K562 (cell line): ENCODE results near the gene ATXN7L2. TPM values are rescaled to one million over a fixed set of nuclear protein-coding genes. Genes with fewer than 3 reads are reported as not detected.

Experiments
- CBX1 ChIP-seq: sonication (generic); IDR thresholded peaks from 2 replicates; pipeline ENCODE4 v1.6.1; 2016; ENCODE audit warnings: antibody characterized with exemption, low read depth, mild to moderate bottlenecking
- CXXC5 ChIP-seq: fragments of 250-450 bp; sonication (Bioruptor Pico); IDR thresholded peaks from 2 replicates; pipeline ENCODE4 v1.8.0; 2022; ENCODE audit warnings: inconsistent platforms, mild to moderate bottlenecking, moderate library complexity
- DACH1 ChIP-seq: fragments of 450-650 bp; IDR thresholded peaks from 2 replicates; pipeline ENCODE4 v1.6.1; 2018; ENCODE audit not compliant: partially characterized antibody
- FOXJ3 ChIP-seq: sonication (generic); formaldehyde crosslinking; IDR thresholded peaks from 2 replicates; pipeline ENCODE4 v1.4.0; 2020; ENCODE audit warnings: mild to moderate bottlenecking, missing genetic modification reagents
- GATAD2B ChIP-seq: fragments of 450-650 bp; IDR thresholded peaks from 2 replicates; pipeline ENCODE4 v1.6.1; 2017; ENCODE audit warnings: mild to moderate bottlenecking, borderline replicate concordance
- L3MBTL2 ChIP-seq: fragments of 450-650 bp; IDR thresholded peaks from 2 replicates; pipeline ENCODE4 v1.6.1; 2016; ENCODE audit warnings: mild to moderate bottlenecking, moderate library complexity
- MCM3 ChIP-seq: fragments of 450-650 bp; IDR thresholded peaks from 2 replicates; pipeline ENCODE4 v1.6.1; 2016
- MED1 ChIP-seq: sonication (generic); formaldehyde crosslinking; IDR thresholded peaks from 2 replicates; pipeline ENCODE4 v1.8.1; 2023; ENCODE audit warnings: missing genetic modification reagents, borderline replicate concordance
- NR4A1 ChIP-seq, 2 experiments: fragments of 250-450 bp in 1 of 2; fragments of 450-650 bp in 1 of 2; sonication (Bioruptor Pico) in 1 of 2; IDR thresholded peaks; 2 replicates each; pipeline versions ENCODE4 v1.4.0 to v1.6.1; 2016 to 2020; ENCODE audit warnings: mild to moderate bottlenecking in 2 of 2, missing compliant biosample characterization in 1 of 2, missing genetic modification characterization in 1 of 2, moderate library complexity in 1 of 2
- PML ChIP-seq: IDR thresholded peaks from 2 replicates; pipeline ENCODE4 v1.6.1; 2012; ENCODE audit warnings: low read length, inconsistent platforms
- RBM34 ChIP-seq: fragments of 200-400 bp; formaldehyde crosslinking; IDR thresholded peaks from 2 replicates; pipeline ENCODE4 v1.6.1; 2018; ENCODE audit warnings: low read length, borderline replicate concordance; ENCODE audit not compliant: insufficient read depth
- SETDB1 ChIP-seq: IDR thresholded peaks from one replicate; pipeline ENCODE4 v1.6.1; 2012; ENCODE audit warnings: low read length, control low read depth, inconsistent platforms
- SRSF3 ChIP-seq: fragments of 200-400 bp; formaldehyde crosslinking; IDR thresholded peaks from 2 replicates; pipeline ENCODE4 v1.6.1; 2016; ENCODE audit warnings: mild to moderate bottlenecking, low read length, moderate library complexity; ENCODE audit not compliant: insufficient read depth
- TBL1XR1 ChIP-seq, 2 experiments: IDR thresholded peaks; 2 replicates each; pipeline ENCODE4 v1.6.1; 2012; ENCODE audit warnings: improper control_type of control experiment in 2 of 2, low read length in 2 of 2, mild to moderate bottlenecking in 1 of 2
- TBP ChIP-seq: optimal IDR thresholded peaks from 2 replicates; pipeline ENCODE3; 2011; ENCODE audit warnings: low read depth, low read length, improper control_type of control experiment
- TCF7 ChIP-seq: sonication (generic); IDR thresholded peaks from 2 replicates; pipeline ENCODE4 v1.6.1; 2016; ENCODE audit warnings: antibody characterized with exemption, borderline replicate concordance
- THRAP3 ChIP-seq: fragments of 450-650 bp; IDR thresholded peaks from 2 replicates; pipeline ENCODE4 v1.6.1; 2016; ENCODE audit warnings: mild to moderate bottlenecking, inconsistent platforms, borderline replicate concordance
- ZNF184 ChIP-seq: sonication (generic); formaldehyde crosslinking; IDR thresholded peaks from 2 replicates; pipeline ENCODE4 v1.5.0; 2020; ENCODE audit warnings: missing genetic modification reagents
- polyA plus RNA-seq, 8 experiments: library from polyadenylated mRNA; depleted of rRNA in 4 of 8; stranded (reverse) in 5 of 8; unstranded in 3 of 8; fragments of >200 nt; fragmentation: Nextera tagmentation in 2 of 8; fragmentation: Illumina TruSeq in 1 of 8; extraction: Ambion mirVana in 2 of 8; extraction: Trizol in 1 of 8; gene quantifications; 2 replicates each; pipeline versions ENCODE4 v1.2.1 to v1.2.3, GENCODE V29; 2011 to 2014; ENCODE audit warnings: inconsistent platforms in 1 of 8, missing spikeins in 1 of 8
- total RNA-seq, 7 experiments: library from RNA; depleted of rRNA in 6 of 7; stranded (reverse); fragments of >200 nt in 6 of 7; fragmentation: Illumina TruSeq in 2 of 7; extraction: Trizol in 2 of 7; gene quantifications; 2 replicates each; pipeline versions ENCODE4 v1.2.1 to v1.2.3, GENCODE V29; 2011 to 2021; ENCODE audit warnings: low replicate concordance in 1 of 7
- TF ChIP-seq, protein P1 (sequence below): fragments of 450-650 bp; IDR thresholded peaks from 2 replicates; pipeline ENCODE4 v1.7.1; 2018; ENCODE audit warnings: mild to moderate bottlenecking, low read depth; ENCODE audit not compliant: partially characterized antibody
- TF ChIP-seq, protein P2 (sequence below): fragments of 250-450 bp; sonication (Bioruptor Pico); IDR thresholded peaks from 2 replicates; pipeline ENCODE4 v1.8.0; 2021; ENCODE audit warnings: mild to moderate bottlenecking, moderate library complexity
- TF ChIP-seq, protein P3 (sequence below), 2 experiments: IDR thresholded peaks; 2 replicates each; pipeline ENCODE4 v1.6.1; 2012; ENCODE audit warnings: improper control_type of control experiment in 2 of 2, low read depth in 2 of 2, low read length in 2 of 2, borderline replicate concordance in 1 of 2

The ATXN7L2 gene
- total and polyA plus RNA-seq, 9 of the 15 experiments (the other 6 are each of a cell fraction or from before 2014, with no cell fraction given), result 0.21 to 10.4 (median 5.8) TPM

DNA sequence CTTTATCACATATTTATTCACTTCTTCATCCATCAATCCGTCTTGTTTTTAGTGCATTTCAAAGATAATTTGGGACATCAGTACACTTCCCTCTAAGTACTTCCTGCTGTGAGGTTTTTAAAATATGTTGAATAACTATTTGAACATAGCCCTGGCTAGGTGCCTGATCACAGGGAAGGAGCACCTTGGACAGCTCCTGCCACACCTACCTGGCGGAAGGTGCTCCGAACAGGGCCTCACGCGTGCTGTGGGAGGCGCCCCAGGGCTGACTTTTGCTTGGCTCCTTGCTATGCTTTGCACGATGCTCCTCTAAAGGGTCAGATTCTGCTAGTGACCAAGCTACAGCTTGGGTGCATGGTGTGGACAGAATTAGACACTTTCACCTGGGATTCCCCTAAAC lies 4.9 kb upstream of the ATXN7L2 start (continued):
- TF ChIP-seq, protein P1, sequence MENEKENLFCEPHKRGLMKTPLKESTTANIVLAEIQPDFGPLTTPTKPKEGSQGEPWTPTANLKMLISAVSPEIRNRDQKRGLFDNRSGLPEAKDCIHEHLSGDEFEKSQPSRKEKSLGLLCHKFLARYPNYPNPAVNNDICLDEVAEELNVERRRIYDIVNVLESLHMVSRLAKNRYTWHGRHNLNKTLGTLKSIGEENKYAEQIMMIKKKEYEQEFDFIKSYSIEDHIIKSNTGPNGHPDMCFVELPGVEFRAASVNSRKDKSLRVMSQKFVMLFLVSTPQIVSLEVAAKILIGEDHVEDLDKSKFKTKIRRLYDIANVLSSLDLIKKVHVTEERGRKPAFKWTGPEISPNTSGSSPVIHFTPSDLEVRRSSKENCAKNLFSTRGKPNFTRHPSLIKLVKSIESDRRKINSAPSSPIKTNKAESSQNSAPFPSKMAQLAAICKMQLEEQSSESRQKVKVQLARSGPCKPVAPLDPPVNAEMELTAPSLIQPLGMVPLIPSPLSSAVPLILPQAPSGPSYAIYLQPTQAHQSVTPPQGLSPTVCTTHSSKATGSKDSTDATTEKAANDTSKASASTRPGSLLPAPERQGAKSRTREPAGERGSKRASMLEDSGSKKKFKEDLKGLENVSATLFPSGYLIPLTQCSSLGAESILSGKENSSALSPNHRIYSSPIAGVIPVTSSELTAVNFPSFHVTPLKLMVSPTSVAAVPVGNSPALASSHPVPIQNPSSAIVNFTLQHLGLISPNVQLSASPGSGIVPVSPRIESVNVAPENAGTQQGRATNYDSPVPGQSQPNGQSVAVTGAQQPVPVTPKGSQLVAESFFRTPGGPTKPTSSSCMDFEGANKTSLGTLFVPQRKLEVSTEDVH, result no peak
- TF ChIP-seq MCM3 (no peak), FOXJ3 (no peak), SETDB1 (no peak), TCF7 (no peak), RBM34 (no peak), L3MBTL2 (no peak), TBL1XR1 (IDR thresholded peaks at IDR 0.05; ENCODE audit: low read length in 2 of 2) (no peak), SRSF3 (no peak), TBP (no peak), NR4A1 (CRISPR knock-in tag; IDR thresholded peaks at IDR 0.05) (no peak), NR4A1 (tag; IDR thresholded peaks at IDR 0.05) (no peak), DACH1 (no peak), CBX1 (no peak), MED1 (no peak), CXXC5 (CRISPR knock-in tag) (peak; percentile 45; the same call in 1 of the 2 replicates), ZNF184 (CRISPR knock-in tag) (no peak), PML (no peak), GATAD2B (no peak), THRAP3 (no peak)
- TF ChIP-seq, protein P2, sequence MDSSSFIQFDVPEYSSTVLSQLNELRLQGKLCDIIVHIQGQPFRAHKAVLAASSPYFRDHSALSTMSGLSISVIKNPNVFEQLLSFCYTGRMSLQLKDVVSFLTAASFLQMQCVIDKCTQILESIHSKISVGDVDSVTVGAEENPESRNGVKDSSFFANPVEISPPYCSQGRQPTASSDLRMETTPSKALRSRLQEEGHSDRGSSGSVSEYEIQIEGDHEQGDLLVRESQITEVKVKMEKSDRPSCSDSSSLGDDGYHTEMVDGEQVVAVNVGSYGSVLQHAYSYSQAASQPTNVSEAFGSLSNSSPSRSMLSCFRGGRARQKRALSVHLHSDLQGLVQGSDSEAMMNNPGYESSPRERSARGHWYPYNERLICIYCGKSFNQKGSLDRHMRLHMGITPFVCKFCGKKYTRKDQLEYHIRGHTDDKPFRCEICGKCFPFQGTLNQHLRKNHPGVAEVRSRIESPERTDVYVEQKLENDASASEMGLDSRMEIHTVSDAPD (CRISPR knock-in tag), result no peak
- TF ChIP-seq, protein P3, sequence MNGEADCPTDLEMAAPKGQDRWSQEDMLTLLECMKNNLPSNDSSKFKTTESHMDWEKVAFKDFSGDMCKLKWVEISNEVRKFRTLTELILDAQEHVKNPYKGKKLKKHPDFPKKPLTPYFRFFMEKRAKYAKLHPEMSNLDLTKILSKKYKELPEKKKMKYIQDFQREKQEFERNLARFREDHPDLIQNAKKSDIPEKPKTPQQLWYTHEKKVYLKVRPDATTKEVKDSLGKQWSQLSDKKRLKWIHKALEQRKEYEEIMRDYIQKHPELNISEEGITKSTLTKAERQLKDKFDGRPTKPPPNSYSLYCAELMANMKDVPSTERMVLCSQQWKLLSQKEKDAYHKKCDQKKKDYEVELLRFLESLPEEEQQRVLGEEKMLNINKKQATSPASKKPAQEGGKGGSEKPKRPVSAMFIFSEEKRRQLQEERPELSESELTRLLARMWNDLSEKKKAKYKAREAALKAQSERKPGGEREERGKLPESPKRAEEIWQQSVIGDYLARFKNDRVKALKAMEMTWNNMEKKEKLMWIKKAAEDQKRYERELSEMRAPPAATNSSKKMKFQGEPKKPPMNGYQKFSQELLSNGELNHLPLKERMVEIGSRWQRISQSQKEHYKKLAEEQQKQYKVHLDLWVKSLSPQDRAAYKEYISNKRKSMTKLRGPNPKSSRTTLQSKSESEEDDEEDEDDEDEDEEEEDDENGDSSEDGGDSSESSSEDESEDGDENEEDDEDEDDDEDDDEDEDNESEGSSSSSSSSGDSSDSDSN (IDR thresholded peaks at IDR 0.05; ENCODE audit: borderline replicate concordance in 1 of 2, low read depth in 2 of 2, low read length in 2 of 2), result no peak
